A549 (cell line): Measurements from ENCODE around the gene CC2D1A.

Experiments
- FOXS1 ChIP-seq: fragments of 250-450 bp; sonication (Bioruptor Pico); IDR thresholded peaks from 2 replicates; pipeline ENCODE4 v1.5.0; 2020; ENCODE audit warnings: mild to moderate bottlenecking, moderate library complexity
- HEYL ChIP-seq: fragments of 250-450 bp; sonication (Bioruptor Pico); IDR thresholded peaks from 2 replicates; pipeline ENCODE4 v1.8.0; 2021; ENCODE audit warnings: mild to moderate bottlenecking, moderate library complexity
- MAFK ChIP-seq: fragments of 450-650 bp; IDR thresholded peaks from 2 replicates; pipeline ENCODE4 v1.6.1; 2014; ENCODE audit not compliant: partially characterized antibody
- MAZ ChIP-seq: fragments of 150-350 bp; IDR thresholded peaks from 2 replicates; pipeline ENCODE4 v1.6.1; 2014; ENCODE audit warnings: antibody characterized with exemption, low read depth, low read length, borderline replicate concordance
- PHF8 ChIP-seq: fragments of 200-600 bp; sonication (generic); IDR thresholded peaks from 2 replicates; pipeline ENCODE4 v1.6.1; 2016; ENCODE audit warnings: low read depth, mild to moderate bottlenecking, antibody characterized with exemption, moderate library complexity, borderline replicate concordance
- TF ChIP-seq, protein P1 (sequence below): fragments of >200 bp; sonication (Bioruptor Twin); formaldehyde crosslinking; IDR thresholded peaks from 3 replicates; pipeline ENCODE4 v1.5.1; 2016
- TF ChIP-seq, protein P2 (sequence below): fragments of 150-350 bp; IDR thresholded peaks from 2 replicates; pipeline ENCODE4 v1.6.1; 2014; ENCODE audit warnings: low read depth, mild to moderate bottlenecking, low read length
- TF ChIP-seq, protein P3 (sequence below): fragments of 250-450 bp; sonication (Bioruptor Pico); IDR thresholded peaks from 2 replicates; pipeline ENCODE4 v1.5.0; 2021; ENCODE audit warnings: mild to moderate bottlenecking, moderate library complexity, borderline replicate concordance

DNA sequence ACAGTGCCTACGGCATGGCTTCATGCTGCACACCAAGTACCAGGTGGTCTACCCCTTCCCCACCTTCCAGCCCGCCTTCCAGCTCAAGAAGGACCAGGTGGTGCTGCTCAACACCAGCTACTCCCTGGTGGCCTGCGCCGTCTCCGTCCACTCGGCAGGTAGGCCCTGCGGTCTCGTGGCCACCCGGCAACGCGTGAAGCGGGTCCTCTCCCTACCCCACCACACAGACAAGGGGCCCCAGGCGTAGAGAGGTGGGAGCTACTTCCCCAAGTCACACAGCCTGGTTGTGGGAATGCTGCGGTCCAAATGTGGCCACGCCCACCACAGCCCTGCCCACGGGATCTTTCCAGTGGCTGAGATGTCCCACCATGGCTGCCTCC lies 50.4 kb downstream of the CC2D1A start:
- TF ChIP-seq, protein P1, sequence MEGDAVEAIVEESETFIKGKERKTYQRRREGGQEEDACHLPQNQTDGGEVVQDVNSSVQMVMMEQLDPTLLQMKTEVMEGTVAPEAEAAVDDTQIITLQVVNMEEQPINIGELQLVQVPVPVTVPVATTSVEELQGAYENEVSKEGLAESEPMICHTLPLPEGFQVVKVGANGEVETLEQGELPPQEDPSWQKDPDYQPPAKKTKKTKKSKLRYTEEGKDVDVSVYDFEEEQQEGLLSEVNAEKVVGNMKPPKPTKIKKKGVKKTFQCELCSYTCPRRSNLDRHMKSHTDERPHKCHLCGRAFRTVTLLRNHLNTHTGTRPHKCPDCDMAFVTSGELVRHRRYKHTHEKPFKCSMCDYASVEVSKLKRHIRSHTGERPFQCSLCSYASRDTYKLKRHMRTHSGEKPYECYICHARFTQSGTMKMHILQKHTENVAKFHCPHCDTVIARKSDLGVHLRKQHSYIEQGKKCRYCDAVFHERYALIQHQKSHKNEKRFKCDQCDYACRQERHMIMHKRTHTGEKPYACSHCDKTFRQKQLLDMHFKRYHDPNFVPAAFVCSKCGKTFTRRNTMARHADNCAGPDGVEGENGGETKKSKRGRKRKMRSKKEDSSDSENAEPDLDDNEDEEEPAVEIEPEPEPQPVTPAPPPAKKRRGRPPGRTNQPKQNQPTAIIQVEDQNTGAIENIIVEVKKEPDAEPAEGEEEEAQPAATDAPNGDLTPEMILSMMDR: no peak
- TF ChIP-seq MAZ (no peak), MAFK (no peak), PHF8 (no peak), HEYL (CRISPR knock-in tag) (no peak), FOXS1 (CRISPR knock-in tag) (no peak)
- TF ChIP-seq, protein P2, sequence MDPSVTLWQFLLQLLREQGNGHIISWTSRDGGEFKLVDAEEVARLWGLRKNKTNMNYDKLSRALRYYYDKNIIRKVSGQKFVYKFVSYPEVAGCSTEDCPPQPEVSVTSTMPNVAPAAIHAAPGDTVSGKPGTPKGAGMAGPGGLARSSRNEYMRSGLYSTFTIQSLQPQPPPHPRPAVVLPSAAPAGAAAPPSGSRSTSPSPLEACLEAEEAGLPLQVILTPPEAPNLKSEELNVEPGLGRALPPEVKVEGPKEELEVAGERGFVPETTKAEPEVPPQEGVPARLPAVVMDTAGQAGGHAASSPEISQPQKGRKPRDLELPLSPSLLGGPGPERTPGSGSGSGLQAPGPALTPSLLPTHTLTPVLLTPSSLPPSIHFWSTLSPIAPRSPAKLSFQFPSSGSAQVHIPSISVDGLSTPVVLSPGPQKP: no peak
- TF ChIP-seq, protein P3, sequence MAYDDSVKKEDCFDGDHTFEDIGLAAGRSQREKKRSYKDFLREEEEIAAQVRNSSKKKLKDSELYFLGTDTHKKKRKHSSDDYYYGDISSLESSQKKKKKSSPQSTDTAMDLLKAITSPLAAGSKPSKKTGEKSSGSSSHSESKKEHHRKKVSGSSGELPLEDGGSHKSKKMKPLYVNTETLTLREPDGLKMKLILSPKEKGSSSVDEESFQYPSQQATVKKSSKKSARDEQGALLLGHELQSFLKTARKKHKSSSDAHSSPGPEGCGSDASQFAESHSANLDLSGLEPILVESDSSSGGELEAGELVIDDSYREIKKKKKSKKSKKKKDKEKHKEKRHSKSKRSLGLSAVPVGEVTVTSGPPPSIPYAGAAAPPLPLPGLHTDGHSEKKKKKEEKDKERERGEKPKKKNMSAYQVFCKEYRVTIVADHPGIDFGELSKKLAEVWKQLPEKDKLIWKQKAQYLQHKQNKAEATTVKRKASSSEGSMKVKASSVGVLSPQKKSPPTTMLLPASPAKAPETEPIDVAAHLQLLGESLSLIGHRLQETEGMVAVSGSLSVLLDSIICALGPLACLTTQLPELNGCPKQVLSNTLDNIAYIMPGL (CRISPR knock-in tag): no peak
